ENCODE results near the gene GPANK1. TPM values are rescaled to one million over a fixed set of nuclear protein-coding genes. Genes with fewer than 3 reads are reported as not detected.
A peak's percentile ranks its signal among the peaks of the same experiment; 100 is the strongest.

GPANK1 gene
- total and polyA plus RNA-seq, 9 of the 15 experiments (the other 6 are each of a cell fraction or from before 2014, with no cell fraction given), result 32.2 to 111 (median 46.3) TPM

GRCh38 chr6:31710523-31711219 is 45.9 kb upstream of the GPANK1 start (continued):
- no peak for TF ChIP-seq KAT7 (CRISPR knock-in tag; IDR thresholded peaks at IDR 0.05; ENCODE audit: borderline replicate concordance)
- TF ChIP-seq SIX5 (IDR thresholded peaks at IDR 0.05; ENCODE audit: borderline replicate concordance in 1 of 2, insufficient read depth in 1 of 2, low read depth in 1 of 2, low read length in 2 of 2), result no peak
- no peak for TF ChIP-seq FOXJ2 (tag; IDR thresholded peaks at IDR 0.05)
- no peak for TF ChIP-seq NR2C2 (CRISPR knock-in tag; IDR thresholded peaks at IDR 0.05)
- TF ChIP-seq NR2C2 (tag; IDR thresholded peaks at IDR 0.05), result no peak
- no peak for TF ChIP-seq STAT5A (IDR thresholded peaks at IDR 0.05; ENCODE audit: borderline replicate concordance, low read length)
- no peak for TF ChIP-seq HNRNPL (IDR thresholded peaks at IDR 0.05; ENCODE audit: low read depth, low read length)
- TF ChIP-seq ATF7 (IDR thresholded peaks at IDR 0.05), result no peak
- no peak for TF ChIP-seq ZNF282 (CRISPR knock-in tag; IDR thresholded peaks at IDR 0.05)
- peak; percentile 58; the same call in 1 of the 2 replicates for TF ChIP-seq OTX1 (CRISPR knock-in tag; IDR thresholded peaks at IDR 0.05)
- TF ChIP-seq MEF2A (IDR thresholded peaks at IDR 0.05; ENCODE audit: control insufficient read depth, low read depth, low read length), result no peak
- no peak for TF ChIP-seq ESRRB (CRISPR knock-in tag; IDR thresholded peaks at IDR 0.05; ENCODE audit: borderline replicate concordance)
- TF ChIP-seq RCOR1 (IDR thresholded peaks at IDR 0.05; ENCODE audit: borderline replicate concordance in 1 of 2, low read depth in 2 of 2, low read length in 2 of 2), result 0 out of 4 replicates have a peak, but pooled peaks of 1 of the 2 experiments have one; percentile 3
- no peak for TF ChIP-seq RBM22 (IDR thresholded peaks at IDR 0.05; ENCODE audit: low read depth, low read length, poor library complexity, severe bottlenecking)
- TF ChIP-seq ZNF609 (CRISPR knock-in tag; IDR thresholded peaks at IDR 0.05; ENCODE audit: borderline replicate concordance), result no peak
- TF ChIP-seq THRB (CRISPR knock-in tag; conservative IDR thresholded peaks at IDR 0.05), result peak; percentile 94
- TF ChIP-seq TSC22D4 (tag; IDR thresholded peaks at IDR 0.05), result no peak
- TF ChIP-seq TAF15 (IDR thresholded peaks at IDR 0.05; ENCODE audit: low read depth, low read length), result no peak
- TF ChIP-seq RBM15 (IDR thresholded peaks at IDR 0.05; ENCODE audit: insufficient read depth, low read length), result no peak
- no peak for TF ChIP-seq SMARCA4 (IDR thresholded peaks at IDR 0.05)
- no peak for TF ChIP-seq ZNF830 (CRISPR knock-in tag; IDR thresholded peaks at IDR 0.05)
- TF ChIP-seq KDM4B (IDR thresholded peaks at IDR 0.05; ENCODE audit: borderline replicate concordance in 2 of 2, low read depth in 1 of 2), result no peak
